ENCODE results near the gene MRPS27.

Gene MRPS27

GRCh38 chr5:72197393-72197792 lies 122.6 kb downstream of the MRPS27 start:
- no peak for DNase-seq (ENCODE audit: low read depth)
- H3K4me3 ChIP-seq (ENCODE audit: low read depth, low read length): no peak overlapping the region
- TF ChIP-seq CTCF (IDR thresholded peaks at IDR 0.05; ENCODE audit: low read depth, low read length) (no peak), MAX (IDR thresholded peaks at IDR 0.05; ENCODE audit: low read depth, low read length) (no peak), MYC (IDR thresholded peaks at IDR 0.05; ENCODE audit: low read depth, low read length) (no peak), POLR2A (IDR thresholded peaks at IDR 0.05; ENCODE audit: extremely low read depth, insufficient read length) (no peak)

- no peak for DNase-seq (ENCODE audit: low read depth)
- no peak for TF ChIP-seq MAX (IDR thresholded peaks at IDR 0.05; ENCODE audit: low read depth, low read length)
- no peak for TF ChIP-seq POLR2A (IDR thresholded peaks at IDR 0.05; ENCODE audit: extremely low read depth, insufficient read length)
- no peak for TF ChIP-seq MYC (IDR thresholded peaks at IDR 0.05; ENCODE audit: low read depth, low read length)
- no peak for TF ChIP-seq CTCF (IDR thresholded peaks at IDR 0.05; ENCODE audit: low read depth, low read length)
- H3K4me3 ChIP-seq (ENCODE audit: low read depth, low read length): no peak overlapping the region
Observed at GRCh38 chr5:72195581-72195980, 124.5 kb downstream of the MRPS27 start.

GRCh38 chr5:72194846-72195245 lies 125.2 kb downstream of the MRPS27 start:
- no peak for TF ChIP-seq MYC (IDR thresholded peaks at IDR 0.05; ENCODE audit: low read depth, low read length)
- no peak for TF ChIP-seq MAX (IDR thresholded peaks at IDR 0.05; ENCODE audit: low read depth, low read length)
- no peak for TF ChIP-seq POLR2A (IDR thresholded peaks at IDR 0.05; ENCODE audit: extremely low read depth, insufficient read length)
- TF ChIP-seq CTCF (IDR thresholded peaks at IDR 0.05; ENCODE audit: low read depth, low read length): no peak
- no peak overlapping the region for H3K4me3 ChIP-seq (ENCODE audit: low read depth, low read length)

GRCh38 chr5:72191404-72191803 lies 128.6 kb downstream of the MRPS27 start:
- no peak overlapping the region for H3K4me3 ChIP-seq (ENCODE audit: low read depth, low read length)
- no peak for DNase-seq (ENCODE audit: low read depth)
- no peak for TF ChIP-seq MYC (IDR thresholded peaks at IDR 0.05; ENCODE audit: low read depth, low read length)
- TF ChIP-seq CTCF (IDR thresholded peaks at IDR 0.05; ENCODE audit: low read depth, low read length): no peak
- no peak for TF ChIP-seq MAX (IDR thresholded peaks at IDR 0.05; ENCODE audit: low read depth, low read length)
- TF ChIP-seq POLR2A (IDR thresholded peaks at IDR 0.05; ENCODE audit: extremely low read depth, insufficient read length): no peak

More at GRCh38 chr5:72194846-72195245, 125.2 kb downstream of the MRPS27 start:
- DNase-seq (ENCODE audit: low read depth): no peak

- DNase-seq (ENCODE audit: low read depth): no peak
- H3K4me3 ChIP-seq (ENCODE audit: low read depth, low read length): no peak overlapping the region
- no peak for TF ChIP-seq POLR2A (IDR thresholded peaks at IDR 0.05; ENCODE audit: extremely low read depth, insufficient read length)
Observed at GRCh38 chr5:72189146-72189545, 130.9 kb downstream of the MRPS27 start.

GRCh38 chr5:72188166-72188565 lies 131.9 kb downstream of the MRPS27 start:
- H3K4me3 ChIP-seq (ENCODE audit: low read depth, low read length): no peak overlapping the region
- DNase-seq (ENCODE audit: low read depth): no peak
- TF ChIP-seq MYC (IDR thresholded peaks at IDR 0.05; ENCODE audit: low read depth, low read length): no peak
- TF ChIP-seq POLR2A (IDR thresholded peaks at IDR 0.05; ENCODE audit: extremely low read depth, insufficient read length): no peak
- no peak for TF ChIP-seq CTCF (IDR thresholded peaks at IDR 0.05; ENCODE audit: low read depth, low read length)
- TF ChIP-seq MAX (IDR thresholded peaks at IDR 0.05; ENCODE audit: low read depth, low read length): no peak
